Astrocyte (in vitro differentiated cells and primary cell): ENCODE results near the gene ELMO1.

Source experiments
- EZH2 ChIP-seq: IDR thresholded peaks from 2 replicates; pipeline ENCODE4 v1.6.1; 2012; ENCODE audit warnings: mild to moderate bottlenecking, low read length, inconsistent platforms; ENCODE audit not compliant: insufficient read depth
- TF ChIP-seq, protein P1 (sequence below): IDR thresholded peaks from 2 replicates; pipeline ENCODE4 v1.5.1; 2011; ENCODE audit warnings: low read depth, mild to moderate bottlenecking, inconsistent platforms, low read length, moderate library complexity; ENCODE audit not compliant: insufficient read depth

GRCh38 chr7:37153376-37153775 is 295.3 kb downstream of the ELMO1 start:
- TF ChIP-seq, protein P1, sequence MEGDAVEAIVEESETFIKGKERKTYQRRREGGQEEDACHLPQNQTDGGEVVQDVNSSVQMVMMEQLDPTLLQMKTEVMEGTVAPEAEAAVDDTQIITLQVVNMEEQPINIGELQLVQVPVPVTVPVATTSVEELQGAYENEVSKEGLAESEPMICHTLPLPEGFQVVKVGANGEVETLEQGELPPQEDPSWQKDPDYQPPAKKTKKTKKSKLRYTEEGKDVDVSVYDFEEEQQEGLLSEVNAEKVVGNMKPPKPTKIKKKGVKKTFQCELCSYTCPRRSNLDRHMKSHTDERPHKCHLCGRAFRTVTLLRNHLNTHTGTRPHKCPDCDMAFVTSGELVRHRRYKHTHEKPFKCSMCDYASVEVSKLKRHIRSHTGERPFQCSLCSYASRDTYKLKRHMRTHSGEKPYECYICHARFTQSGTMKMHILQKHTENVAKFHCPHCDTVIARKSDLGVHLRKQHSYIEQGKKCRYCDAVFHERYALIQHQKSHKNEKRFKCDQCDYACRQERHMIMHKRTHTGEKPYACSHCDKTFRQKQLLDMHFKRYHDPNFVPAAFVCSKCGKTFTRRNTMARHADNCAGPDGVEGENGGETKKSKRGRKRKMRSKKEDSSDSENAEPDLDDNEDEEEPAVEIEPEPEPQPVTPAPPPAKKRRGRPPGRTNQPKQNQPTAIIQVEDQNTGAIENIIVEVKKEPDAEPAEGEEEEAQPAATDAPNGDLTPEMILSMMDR = no peak
- TF ChIP-seq EZH2 = no peak
